ENCODE data around the gene SCYL1.
A peak's percentile ranks its signal among the peaks of the same experiment; 100 is the strongest.

Gene SCYL1

DNA sequence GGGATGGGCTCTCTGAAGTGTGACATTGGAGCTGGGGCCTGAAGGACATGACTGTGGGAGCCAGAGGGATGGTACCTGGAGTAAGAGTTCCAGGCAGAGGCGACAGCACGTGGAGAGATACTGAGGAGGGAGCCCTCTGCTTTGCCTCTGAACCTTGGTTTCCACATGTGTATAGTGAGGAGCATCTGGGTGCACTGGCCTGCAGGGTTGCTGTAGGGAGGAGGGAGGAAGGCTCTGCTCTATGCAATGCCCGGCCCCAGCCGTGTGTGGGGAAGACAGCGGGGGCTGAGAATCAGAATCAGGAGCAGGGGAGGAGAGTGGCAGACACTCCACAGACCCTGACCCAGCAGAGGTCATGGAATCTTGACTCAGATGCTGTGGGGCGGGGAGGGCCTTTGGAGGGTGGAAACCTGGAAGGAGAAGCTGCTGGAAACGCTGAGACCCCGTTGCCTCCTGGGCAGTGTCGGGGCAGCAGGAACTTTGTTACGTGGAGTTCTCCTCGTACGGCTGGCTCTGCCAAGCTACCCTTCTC lies 4.0 kb downstream of the SCYL1 start:
- Histone ChIP-seq H3K4me2 (no peak overlapping the region), H3K4me1 (ENCODE audit: low read depth, poor library complexity, severe bottlenecking) (peaks cover 4% of the 10 kb centered on the region), H3K4me3 (IDR thresholded peaks at IDR 0.05; ENCODE audit: insufficient read depth, low read depth, low read length) (no peak overlapping the region), H2AFZ (ENCODE audit: low read depth) (no peak overlapping the region), H3K9ac (no peak overlapping the region), H3K36me3 (ENCODE audit: insufficient read depth) (no peaks in the 10 kb centered on the region; the same call in 1 of the 2 replicates), H3K27ac (no peak overlapping the region), H3K79me2 (ENCODE audit: insufficient read depth, low read depth) (peaks cover 16% of the 10 kb centered on the region; the same call in 1 of the 2 replicates), H3K27me3 (ENCODE audit: insufficient read depth, low read depth) (no peaks in the 10 kb centered on the region), H4K20me1 (ENCODE audit: insufficient read depth) (no peaks in the 10 kb centered on the region)
- TF ChIP-seq CTCF (conservative IDR thresholded peaks at IDR 0.05; ENCODE audit: low read depth, low read length): no peak

DNA sequence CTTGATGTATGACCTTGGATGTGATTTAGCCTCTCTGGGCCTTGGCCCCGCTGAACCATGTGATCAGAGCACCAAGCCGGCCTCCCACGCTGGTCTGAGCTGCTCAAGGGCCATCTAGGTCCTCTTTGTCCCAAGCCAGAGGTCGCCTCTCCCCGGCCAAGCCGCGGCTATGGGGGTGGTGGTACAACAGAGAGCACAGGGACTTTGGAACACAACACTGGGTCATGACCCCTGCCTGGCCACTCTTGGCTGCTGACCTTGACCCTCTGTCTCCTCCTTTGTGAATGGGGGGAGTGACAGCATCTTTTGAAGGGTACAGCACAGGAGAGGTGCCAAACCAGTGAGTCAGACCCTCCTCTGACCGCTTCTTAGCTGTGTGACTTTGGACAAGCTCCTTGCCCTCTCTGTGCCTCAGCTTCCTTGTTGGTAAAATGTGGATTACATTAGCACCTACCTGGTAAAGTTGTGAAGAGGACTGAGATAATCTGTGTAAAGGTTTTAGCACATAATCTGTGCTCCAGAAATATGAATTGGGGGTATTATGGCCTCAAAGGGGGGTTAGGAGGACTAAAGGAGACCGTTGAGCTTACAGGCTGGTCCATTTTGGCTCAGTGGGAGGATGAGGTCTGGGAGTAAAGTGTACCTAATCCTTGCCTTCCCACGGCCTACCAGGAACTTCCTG lies 4.7 kb downstream of the SCYL1 start:
- Histone ChIP-seq H3K27ac (no peak overlapping the region), H3K4me3 (IDR thresholded peaks at IDR 0.05; ENCODE audit: insufficient read depth, low read depth, low read length) (no peak overlapping the region), H3K9ac (no peak overlapping the region), H3K79me2 (ENCODE audit: insufficient read depth, low read depth) (peaks cover 16% of the 10 kb centered on the region; the same call in 1 of the 2 replicates), H2AFZ (ENCODE audit: low read depth) (no peak overlapping the region), H3K4me1 (ENCODE audit: low read depth, poor library complexity, severe bottlenecking) (peaks cover 4% of the 10 kb centered on the region), H3K4me2 (no peak overlapping the region), H3K36me3 (ENCODE audit: insufficient read depth) (no peaks in the 10 kb centered on the region; the same call in 1 of the 2 replicates), H4K20me1 (ENCODE audit: insufficient read depth) (no peaks in the 10 kb centered on the region), H3K27me3 (ENCODE audit: insufficient read depth, low read depth) (no peaks in the 10 kb centered on the region)
- no peak for TF ChIP-seq CTCF (conservative IDR thresholded peaks at IDR 0.05; ENCODE audit: low read depth, low read length)

DNA sequence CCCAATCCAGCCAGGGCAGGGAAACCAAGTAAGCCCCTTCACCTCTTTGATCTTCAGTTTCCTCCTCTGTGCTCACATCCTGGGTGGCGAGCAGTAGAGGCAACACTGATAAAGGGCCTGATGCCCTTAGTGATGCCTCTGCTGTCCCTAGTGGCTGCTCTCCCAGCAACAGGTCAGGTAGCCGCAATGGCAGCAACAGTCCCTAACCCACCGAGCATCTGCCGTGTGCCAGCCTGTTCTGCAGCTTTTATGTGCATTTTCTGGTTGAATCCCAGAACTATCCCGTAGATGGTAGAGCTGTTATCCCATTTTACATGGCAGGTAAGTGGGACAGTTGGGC lies 5.2 kb downstream of the SCYL1 start:
- peaks cover 15% of the 10 kb centered on the region; the same call in 1 of the 2 replicates for H3K79me2 ChIP-seq (ENCODE audit: insufficient read depth, low read depth)
- H3K36me3 ChIP-seq (ENCODE audit: insufficient read depth): no peaks in the 10 kb centered on the region; the same call in 1 of the 2 replicates

DNA sequence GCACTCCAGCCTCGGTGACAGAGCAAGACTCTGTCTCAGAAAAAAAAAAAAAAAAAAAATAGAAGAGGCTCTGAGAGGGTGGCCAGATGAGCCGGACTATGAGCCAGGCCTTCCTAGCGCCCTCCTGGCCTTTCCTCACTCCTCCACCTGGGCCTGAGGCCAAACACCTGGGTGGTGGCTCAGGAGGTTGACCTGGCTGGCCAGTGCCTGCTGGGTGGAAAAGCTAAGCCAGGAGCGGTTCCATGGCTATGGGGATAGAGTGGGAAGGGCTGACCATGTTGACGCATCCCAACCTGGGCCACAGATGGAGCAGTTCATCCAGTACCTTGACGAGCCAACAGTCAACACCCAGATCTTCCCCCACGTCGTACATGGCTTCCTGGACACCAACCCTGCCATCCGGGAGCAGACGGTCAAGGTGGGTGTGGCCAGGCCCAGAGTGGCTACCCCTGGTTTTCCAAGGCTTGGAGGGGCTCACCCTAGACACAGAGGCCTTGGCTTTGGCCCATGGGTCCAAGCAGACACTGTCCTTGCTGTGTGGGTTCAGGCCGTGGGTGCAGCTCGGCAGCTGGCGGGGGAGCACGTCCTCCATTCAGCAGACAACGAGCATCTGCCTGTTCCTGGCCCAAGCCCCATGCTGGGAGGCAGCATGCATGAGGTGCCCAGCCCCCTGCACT lies 7.6 kb downstream of the SCYL1 start:
- H3K4me2 ChIP-seq: no peak overlapping the region
- H3K9ac ChIP-seq: no peak overlapping the region
- no peak overlapping the region for H3K4me3 ChIP-seq (IDR thresholded peaks at IDR 0.05; ENCODE audit: insufficient read depth, low read depth, low read length)
- H3K36me3 ChIP-seq (ENCODE audit: insufficient read depth): no peaks in the 10 kb centered on the region
- no peaks in the 10 kb centered on the region for H4K20me1 ChIP-seq (ENCODE audit: insufficient read depth)
- H3K79me2 ChIP-seq (ENCODE audit: insufficient read depth, low read depth): no peaks in the 10 kb centered on the region
- no peaks in the 10 kb centered on the region for H3K27me3 ChIP-seq (ENCODE audit: insufficient read depth, low read depth)
- H3K4me1 ChIP-seq (ENCODE audit: low read depth, poor library complexity, severe bottlenecking): peaks cover 8% of the 10 kb centered on the region
- no peak overlapping the region for H2AFZ ChIP-seq (ENCODE audit: low read depth)
- no peak overlapping the region for H3K27ac ChIP-seq
- TF ChIP-seq CTCF (conservative IDR thresholded peaks at IDR 0.05; ENCODE audit: low read depth, low read length): no peak

More for the DNA sequence above, 5.2 kb downstream of the SCYL1 start:
- TF ChIP-seq CTCF (conservative IDR thresholded peaks at IDR 0.05; ENCODE audit: low read depth, low read length): peak; percentile 42; the same call in 1 of the 2 replicates
- Histone ChIP-seq H3K4me2 (no peak overlapping the region), H3K27me3 (ENCODE audit: insufficient read depth, low read depth) (no peaks in the 10 kb centered on the region), H3K4me3 (IDR thresholded peaks at IDR 0.05; ENCODE audit: insufficient read depth, low read depth, low read length) (no peak overlapping the region), H4K20me1 (ENCODE audit: insufficient read depth) (no peaks in the 10 kb centered on the region), H3K9ac (no peak overlapping the region), H2AFZ (ENCODE audit: low read depth) (no peak overlapping the region), H3K4me1 (ENCODE audit: low read depth, poor library complexity, severe bottlenecking) (peaks cover 4% of the 10 kb centered on the region), H3K27ac (no peak overlapping the region)
